HEK293T (cell line): ENCODE data around the gene SYT7.

Source experiments
- ARNT ChIP-seq: fragments of 450-650 bp; IDR thresholded peaks from 2 replicates; pipeline ENCODE4 v1.6.1; 2017; ENCODE audit warnings: mild to moderate bottlenecking
- BHLHE40 ChIP-seq: fragments of 450-650 bp; IDR thresholded peaks from 2 replicates; pipeline ENCODE4 v1.6.1; 2016; ENCODE audit warnings: mild to moderate bottlenecking, moderate library complexity, borderline replicate concordance
- CTBP1 ChIP-seq: fragments of 450-650 bp; IDR thresholded peaks from 2 replicates; pipeline ENCODE4 v1.6.1; 2016; ENCODE audit warnings: borderline replicate concordance
- ELF4 ChIP-seq: fragments of 450-650 bp; IDR thresholded peaks from 2 replicates; pipeline ENCODE4 v1.6.1; 2017; ENCODE audit warnings: antibody characterized with exemption
- FOXA1 ChIP-seq: fragments of 450-650 bp; IDR thresholded peaks from 2 replicates; pipeline ENCODE4 v1.6.1; 2016; ENCODE audit warnings: mild to moderate bottlenecking
- FOXM1 ChIP-seq: fragments of 450-650 bp; IDR thresholded peaks from 2 replicates; pipeline ENCODE4 v1.6.1; 2017; ENCODE audit warnings: mild to moderate bottlenecking, borderline replicate concordance
- L3MBTL2 ChIP-seq: fragments of 450-650 bp; conservative IDR thresholded peaks from 2 replicates; pipeline ENCODE4 v1.6.1; 2016; ENCODE audit warnings: mild to moderate bottlenecking
- LEF1 ChIP-seq: fragments of 450-650 bp; IDR thresholded peaks from 2 replicates; pipeline ENCODE4 v1.6.1; 2017; ENCODE audit warnings: mild to moderate bottlenecking, borderline replicate concordance
- NFRKB ChIP-seq: fragments of 450-650 bp; IDR thresholded peaks from 2 replicates; pipeline ENCODE4 v1.6.1; 2016; ENCODE audit warnings: mild to moderate bottlenecking, moderate library complexity
- SP1 ChIP-seq: fragments of 450-650 bp; IDR thresholded peaks from 2 replicates; pipeline ENCODE4 v1.6.1; 2017
- SUZ12 ChIP-seq: fragments of 450-650 bp; IDR thresholded peaks from 2 replicates; pipeline ENCODE4 v1.6.1; 2016; ENCODE audit warnings: mild to moderate bottlenecking
- TARDBP ChIP-seq: fragments of 450-650 bp; IDR thresholded peaks from 2 replicates; pipeline ENCODE4 v1.6.1; 2016
- ZNF384 ChIP-seq: fragments of 450-650 bp; IDR thresholded peaks from 2 replicates; pipeline ENCODE4 v1.6.1; 2016

DNA sequence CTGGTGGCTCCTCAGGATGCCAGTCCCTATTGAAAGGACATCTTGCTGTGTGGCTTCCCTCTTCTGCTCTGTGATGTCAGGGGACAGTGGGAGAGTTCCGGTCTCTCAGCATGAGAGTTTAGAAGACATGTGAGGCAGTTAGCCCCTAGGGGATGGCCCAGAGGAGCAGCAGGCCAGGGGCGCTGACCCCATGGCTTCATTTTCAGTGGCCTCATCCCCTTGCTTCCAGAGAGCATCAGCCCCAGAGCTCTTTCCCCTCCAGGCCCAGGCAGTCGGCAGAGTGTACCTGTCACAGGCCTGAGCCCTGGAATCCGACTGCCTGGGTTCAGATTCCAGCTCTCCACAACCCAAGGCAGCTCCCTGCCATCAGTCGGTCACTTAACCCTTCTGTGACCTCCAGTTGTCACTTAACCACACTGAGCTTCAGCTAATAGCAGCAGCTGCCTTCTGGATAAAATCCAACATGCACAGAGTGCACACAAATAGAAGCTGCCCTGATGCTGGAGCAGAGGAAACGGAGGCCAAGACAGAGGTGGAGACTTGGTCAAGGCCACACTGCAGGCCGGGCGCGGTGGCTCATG, 86.4 kb downstream of the SYT7 start:
- no peak for TF ChIP-seq FOXM1
- TF ChIP-seq TARDBP: no peak
- no peak for TF ChIP-seq NFRKB
- no peak for TF ChIP-seq L3MBTL2
- no peak for TF ChIP-seq CTBP1
- no peak for TF ChIP-seq SP1
- no peak for TF ChIP-seq ZNF384
- no peak for TF ChIP-seq ARNT
- TF ChIP-seq ELF4: no peak
- no peak for TF ChIP-seq SUZ12
- TF ChIP-seq BHLHE40: no peak
- TF ChIP-seq FOXA1: no peak
- TF ChIP-seq LEF1: no peak
